HepG2 (cell line): ENCODE results near the gene NATD1. TPM values are rescaled to one million over a fixed set of nuclear protein-coding genes. Genes with fewer than 3 reads are reported as not detected.

Experiments
- AGO2 ChIP-seq: fragments of 200-400 bp; formaldehyde crosslinking; optimal IDR thresholded peaks from 2 replicates; pipeline ENCODE3; 2017; ENCODE audit warnings: mild to moderate bottlenecking, low read depth, low read length, moderate library complexity
- ARNT ChIP-seq: fragments of 450-650 bp; IDR thresholded peaks from 2 replicates; pipeline ENCODE4 v1.6.1; 2017
- ATF2 ChIP-seq: sonication (generic); formaldehyde crosslinking; IDR thresholded peaks from 2 replicates; pipeline ENCODE4 v1.4.0; 2020; ENCODE audit warnings: missing genetic modification reagents
- ATF6 ChIP-seq: sonication (generic); formaldehyde crosslinking; conservative IDR thresholded peaks from 2 replicates; pipeline ENCODE4 v1.4.0; 2020; ENCODE audit warnings: missing genetic modification reagents
- EZH2 ChIP-seq: conservative IDR thresholded peaks from 2 replicates; pipeline ENCODE4 v1.6.1; 2012; ENCODE audit warnings: mild to moderate bottlenecking, low read depth, low read length, moderate library complexity
- HMGXB3 ChIP-seq: sonication (generic); formaldehyde crosslinking; IDR thresholded peaks from 2 replicates; pipeline ENCODE4 v1.4.0; 2020; ENCODE audit warnings: missing genetic modification reagents, borderline replicate concordance
- ISL2 ChIP-seq: sonication (generic); formaldehyde crosslinking; IDR thresholded peaks from 2 replicates; pipeline ENCODE4 v1.5.0; 2020; ENCODE audit warnings: missing genetic modification reagents
- NFYB ChIP-seq: sonication (generic); formaldehyde crosslinking; IDR thresholded peaks from 2 replicates; pipeline ENCODE4 v1.4.0; 2020; ENCODE audit warnings: missing genetic modification reagents
- PAXIP1 ChIP-seq: sonication (generic); formaldehyde crosslinking; conservative IDR thresholded peaks from 2 replicates; pipeline ENCODE4 v1.4.0; 2020; ENCODE audit warnings: mild to moderate bottlenecking, missing genetic modification reagents, moderate library complexity
- ZNF335 ChIP-seq: sonication (generic); formaldehyde crosslinking; IDR thresholded peaks from 2 replicates; pipeline ENCODE4 v1.4.0; 2020; ENCODE audit warnings: missing genetic modification reagents
- ZNF557 ChIP-seq: sonication (generic); formaldehyde crosslinking; IDR thresholded peaks from 2 replicates; pipeline ENCODE4 v1.4.0; 2020; ENCODE audit warnings: missing genetic modification reagents
- ZNF687 ChIP-seq: sonication (generic); formaldehyde crosslinking; IDR thresholded peaks from 2 replicates; pipeline ENCODE4 v1.5.1; 2020; ENCODE audit warnings: mild to moderate bottlenecking, missing genetic modification reagents, moderate library complexity
- ZNF761 ChIP-seq: sonication (generic); formaldehyde crosslinking; conservative IDR thresholded peaks from 2 replicates; pipeline ENCODE4 v1.4.0; 2020; ENCODE audit warnings: mild to moderate bottlenecking, missing genetic modification reagents
- polyA plus RNA-seq, 8 experiments: library from polyadenylated mRNA; depleted of rRNA in 3 of 8; stranded (reverse) in 7 of 8; unstranded in 1 of 8; fragments of >200 nt; fragmentation: Illumina TruSeq in 4 of 8; extraction: Trizol in 4 of 8; gene quantifications; 2 replicates each; pipeline versions ENCODE4 v1.2.1 to v1.2.3, GENCODE V29; 2011 to 2016; ENCODE audit warnings: low read depth in 4 of 8, missing spikeins in 1 of 8, mixed read lengths in 1 of 8; ENCODE audit not compliant: insufficient read depth in 1 of 8
- total RNA-seq, 5 experiments: library from RNA; depleted of rRNA; stranded (reverse); fragments of >200 nt; fragmentation: Illumina TruSeq; extraction: Trizol; gene quantifications; 2 replicates each; pipeline ENCODE4 v1.2.3, GENCODE V29; 2016; ENCODE audit warnings: low read depth in 1 of 5

NATD1 gene
- total and polyA plus RNA-seq, 2 of the 13 experiments (the other 11 are each of a cell fraction or from before 2014, with no cell fraction given), result 0.31 to 2.3 TPM

- TF ChIP-seq ATF6 (CRISPR knock-in tag) (no peak), ZNF557 (CRISPR knock-in tag) (peak; percentile 21; the same call in 1 of the 2 replicates), EZH2 (no peak), ISL2 (CRISPR knock-in tag) (peak; percentile 20; the same call in 1 of the 2 replicates), ARNT (no peak), ATF2 (CRISPR knock-in tag) (no peak; the same call in 1 of the 2 replicates), ZNF687 (CRISPR knock-in tag) (peak; percentile 97), ZNF335 (peak; percentile 31; the same call in 1 of the 2 replicates), NFYB (CRISPR knock-in tag) (peak; percentile 89), PAXIP1 (CRISPR knock-in tag) (0 out of 2 replicates have a peak, but pooled peaks have one; percentile 15), ZNF761 (no peak; the same call in 1 of the 2 replicates), HMGXB3 (no peak), AGO2 (no peak)
Measured at GRCh38 chr17:21275579-21276263, 22.5 kb upstream of the NATD1 start (continued).
